T-helper 1 cell treated with Interleukin-12 subunit alpha and Interleukin-12 subunit beta and Interleukin-4 antibody, amounts not matched to agents 30 μg/mL and 1 μg/mL, for 36 hours (primary cell): ENCODE measurements around the gene WDFY4.

Experiments used
- H3K27ac Mint-ChIP-seq: one replicate; pipeline ENCODE4 v1.8.0; 2021; ENCODE audit warnings: mild to moderate bottlenecking, mixed read lengths
- H3K27me3 Mint-ChIP-seq: one replicate; pipeline ENCODE4 v1.8.0; 2021; ENCODE audit warnings: low read depth, mixed read lengths
- H3K36me3 Mint-ChIP-seq: one replicate; pipeline ENCODE4 v1.8.0; 2021; ENCODE audit warnings: low read depth, mixed read lengths
- H3K4me1 Mint-ChIP-seq: one replicate; pipeline ENCODE4 v1.8.0; 2021; ENCODE audit warnings: low read depth, mixed read lengths
- H3K4me3 Mint-ChIP-seq: one replicate; pipeline ENCODE4 v1.8.0; 2021; ENCODE audit warnings: mild to moderate bottlenecking, moderate library complexity, mixed read lengths
- H3K9me3 Mint-ChIP-seq: one replicate; pipeline ENCODE4 v1.8.0; 2021; ENCODE audit warnings: mixed read lengths

Gene WDFY4

DNA sequence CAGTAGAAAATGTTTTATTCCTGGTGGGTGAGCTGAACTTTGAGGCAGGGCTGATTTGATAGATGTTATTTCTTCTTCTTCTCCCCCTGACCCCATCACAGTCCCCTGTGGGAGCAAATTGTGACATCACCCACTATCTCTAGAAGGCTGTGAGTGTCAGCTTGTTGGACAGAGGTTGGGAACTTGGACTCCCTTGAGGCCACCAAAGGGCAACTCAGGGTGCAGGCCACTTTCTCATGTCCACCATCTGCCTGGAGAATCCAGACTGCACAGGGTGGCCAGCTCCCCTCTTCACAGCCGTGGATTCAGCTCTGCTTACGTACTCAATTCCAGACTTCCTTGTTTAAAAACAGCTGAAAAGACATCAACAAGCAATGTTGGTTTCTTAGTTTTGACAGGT is 151.9 kb downstream of the WDFY4 start:
- Mint-ChIP-seq H3K9me3 (no peaks in the 10 kb centered on the region), H3K4me1 (no peaks in the 10 kb centered on the region), H3K4me3 (no peak overlapping the region), H3K27ac (no peak overlapping the region), H3K27me3 (no peaks in the 10 kb centered on the region), H3K36me3 (no peaks in the 10 kb centered on the region)

DNA sequence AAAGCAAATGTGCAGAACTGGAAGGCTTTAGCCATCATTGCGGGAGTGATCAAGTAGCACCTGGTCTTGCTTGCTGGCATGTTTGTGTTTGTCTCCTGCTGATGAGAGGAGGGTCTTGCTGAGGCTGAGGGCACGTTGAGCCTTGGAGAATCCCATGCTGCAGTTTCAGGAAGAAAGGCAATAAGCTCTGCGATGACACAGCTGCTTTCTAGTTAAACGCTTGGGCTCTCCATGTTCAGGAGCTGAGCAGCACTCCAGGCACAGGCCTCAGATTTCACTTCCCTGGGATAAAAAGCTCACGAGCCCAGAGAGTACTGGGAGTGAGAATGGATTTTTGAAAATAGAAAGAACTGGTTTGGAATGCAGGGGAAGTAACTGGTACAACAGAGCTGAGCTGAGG is 154.2 kb downstream of the WDFY4 start:
- H3K27ac Mint-ChIP-seq = no peak overlapping the region
- no peaks in the 10 kb centered on the region for H3K36me3 Mint-ChIP-seq
- no peak overlapping the region for H3K4me3 Mint-ChIP-seq
- H3K27me3 Mint-ChIP-seq = no peaks in the 10 kb centered on the region
- H3K4me1 Mint-ChIP-seq = no peaks in the 10 kb centered on the region
- H3K9me3 Mint-ChIP-seq = no peaks in the 10 kb centered on the region

DNA sequence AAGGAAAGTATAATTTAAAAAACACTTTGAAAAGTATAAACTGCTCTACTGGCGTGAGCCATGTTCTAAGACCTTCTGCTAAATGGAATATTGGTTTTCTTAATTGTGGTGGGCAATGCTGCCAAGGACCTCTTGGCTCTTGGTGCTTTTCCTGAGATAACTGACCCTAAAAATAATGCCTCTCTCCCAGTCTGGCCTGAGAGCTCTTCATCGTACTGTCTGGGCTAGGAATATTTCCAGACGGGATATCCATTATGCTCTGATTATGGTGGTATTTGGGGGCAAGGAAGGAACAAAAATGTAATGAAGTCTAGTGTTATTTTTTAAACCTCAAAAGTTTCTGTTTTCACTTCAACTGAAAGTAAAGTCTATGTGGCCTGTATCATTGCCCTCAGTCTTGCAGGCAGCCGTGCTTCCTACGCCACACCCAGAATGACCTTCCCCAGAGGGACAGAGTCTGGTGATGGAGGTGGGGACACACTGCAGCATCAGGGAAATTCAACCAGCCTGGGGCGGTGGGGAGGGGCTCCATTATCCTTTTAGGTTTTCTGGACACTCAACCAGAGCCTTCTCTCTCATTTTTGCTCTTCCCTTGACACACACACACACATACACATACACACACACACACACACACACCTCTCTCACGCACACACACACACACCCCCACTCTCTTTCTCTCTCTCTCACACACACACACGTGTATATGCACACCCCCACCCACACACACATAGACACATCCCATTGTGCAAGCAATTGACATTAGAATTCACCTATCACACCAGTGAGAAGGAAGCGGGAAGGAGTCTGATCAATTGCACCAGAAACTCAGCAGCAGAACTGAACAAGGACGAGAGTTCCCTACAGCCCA is 155.4 kb downstream of the WDFY4 start:
- H3K27me3 Mint-ChIP-seq = no peaks in the 10 kb centered on the region
- H3K27ac Mint-ChIP-seq = no peak overlapping the region
- H3K4me1 Mint-ChIP-seq = no peaks in the 10 kb centered on the region
- H3K9me3 Mint-ChIP-seq = no peaks in the 10 kb centered on the region
- no peak overlapping the region for H3K4me3 Mint-ChIP-seq
- no peaks in the 10 kb centered on the region for H3K36me3 Mint-ChIP-seq

DNA sequence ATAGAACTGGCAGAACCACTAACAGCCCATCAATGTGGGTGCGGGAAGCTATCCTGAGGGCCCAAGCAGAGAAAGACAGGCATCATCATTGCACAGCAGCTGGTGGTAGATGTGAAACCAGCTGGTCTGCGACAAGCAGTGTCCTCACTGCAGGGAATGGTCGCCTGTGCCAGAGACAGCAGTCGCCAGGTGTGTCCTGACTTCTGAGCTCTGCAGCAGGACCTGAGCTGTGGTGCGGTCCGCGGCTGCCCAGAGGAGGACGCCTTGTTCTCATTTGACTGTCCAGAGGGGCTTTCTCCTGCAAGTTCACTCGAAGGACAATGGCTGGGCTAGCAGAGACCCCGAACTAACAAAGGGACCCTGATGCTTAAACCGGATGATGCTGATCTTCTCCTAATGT is 157.6 kb downstream of the WDFY4 start:
- no peaks in the 10 kb centered on the region for H3K9me3 Mint-ChIP-seq
- H3K4me1 Mint-ChIP-seq = no peaks in the 10 kb centered on the region

DNA sequence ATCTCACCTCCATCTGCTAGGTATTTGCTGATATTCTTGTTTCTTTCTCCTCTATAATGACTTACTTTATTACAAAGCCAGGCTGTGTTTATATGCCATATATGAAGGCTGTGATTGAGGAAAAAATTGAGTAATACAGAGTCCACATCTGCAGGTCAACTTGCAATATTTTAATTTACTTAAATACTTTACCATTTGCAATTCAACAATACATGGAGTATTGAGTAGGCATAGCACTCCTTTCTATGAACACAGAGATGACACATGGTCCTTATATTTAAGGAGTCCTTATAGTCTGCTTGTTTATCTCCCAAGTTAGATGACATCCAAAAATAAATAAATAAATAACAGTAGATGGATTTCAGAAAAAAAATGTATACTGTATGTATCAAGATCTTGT is 158.5 kb downstream of the WDFY4 start:
- H3K27me3 Mint-ChIP-seq = no peaks in the 10 kb centered on the region
- H3K27ac Mint-ChIP-seq = no peak overlapping the region
- no peaks in the 10 kb centered on the region for H3K36me3 Mint-ChIP-seq
- H3K9me3 Mint-ChIP-seq = no peaks in the 10 kb centered on the region
- no peak overlapping the region for H3K4me3 Mint-ChIP-seq
- no peaks in the 10 kb centered on the region for H3K4me1 Mint-ChIP-seq

More for the DNA sequence above, 157.6 kb downstream of the WDFY4 start:
- no peaks in the 10 kb centered on the region for H3K27me3 Mint-ChIP-seq
- no peak overlapping the region for H3K4me3 Mint-ChIP-seq
- H3K27ac Mint-ChIP-seq = no peak overlapping the region
- no peaks in the 10 kb centered on the region for H3K36me3 Mint-ChIP-seq

DNA sequence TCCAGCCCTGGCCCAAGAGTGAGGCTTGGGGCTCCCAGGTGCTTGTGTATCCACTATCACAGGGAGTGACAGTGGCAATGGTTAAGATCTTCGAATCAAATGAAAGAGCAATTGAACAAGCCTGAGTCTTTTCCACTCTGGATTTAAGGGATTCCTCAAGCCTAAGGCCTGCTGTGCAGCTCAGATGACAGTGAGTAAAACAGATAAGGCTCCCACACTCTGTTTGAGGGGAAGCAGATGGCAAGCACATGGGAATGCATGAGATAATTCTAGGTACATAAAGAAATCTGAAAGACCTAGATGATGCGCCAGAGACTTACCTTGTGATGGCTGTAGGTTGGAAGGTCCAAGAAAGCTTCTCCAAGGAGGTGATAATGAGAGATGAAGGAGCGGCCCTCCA is 159.9 kb downstream of the WDFY4 start:
- no peak overlapping the region for H3K4me3 Mint-ChIP-seq
- no peaks in the 10 kb centered on the region for H3K9me3 Mint-ChIP-seq
- H3K4me1 Mint-ChIP-seq = no peaks in the 10 kb centered on the region
- no peaks in the 10 kb centered on the region for H3K27me3 Mint-ChIP-seq
- no peaks in the 10 kb centered on the region for H3K36me3 Mint-ChIP-seq
- H3K27ac Mint-ChIP-seq = no peak overlapping the region

DNA sequence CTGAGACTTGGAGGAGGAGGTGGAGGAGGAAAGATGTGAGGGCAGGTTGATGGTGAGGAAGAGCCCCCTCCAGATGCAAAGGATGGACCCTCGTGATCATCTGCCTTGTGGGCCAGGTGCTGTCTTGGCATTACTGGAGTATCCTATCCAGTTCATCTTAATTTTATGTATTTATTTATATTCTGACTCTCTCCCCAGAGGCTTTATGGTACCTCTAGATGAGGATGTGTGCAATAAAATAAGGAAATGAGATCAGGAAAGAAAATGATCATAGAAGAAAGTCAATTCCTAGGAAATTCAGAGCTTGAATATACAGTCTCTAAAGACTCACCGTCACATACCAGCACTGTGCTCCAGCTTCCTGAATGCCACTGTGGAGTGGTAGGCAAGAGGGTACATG is 160.8 kb downstream of the WDFY4 start:
- H3K9me3 Mint-ChIP-seq = no peaks in the 10 kb centered on the region

DNA sequence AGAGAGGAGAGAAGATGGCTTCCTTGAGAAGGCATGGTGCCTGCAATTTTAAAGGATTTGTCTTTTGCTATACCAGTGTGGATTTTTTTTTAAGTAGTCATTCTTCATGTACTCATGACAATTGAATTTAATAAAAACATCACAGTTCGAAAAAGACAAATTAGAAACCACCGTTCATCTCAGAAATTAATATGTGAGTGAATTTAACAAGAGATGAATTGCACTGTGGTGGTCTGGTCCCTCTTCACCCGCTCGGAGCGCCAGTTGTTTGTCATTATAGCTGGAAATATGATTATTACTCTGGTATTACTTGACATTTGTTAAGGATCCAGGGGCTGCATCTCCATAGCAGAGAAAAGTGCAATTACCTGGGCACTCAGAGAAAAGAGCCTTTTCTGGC is 163.0 kb downstream of the WDFY4 start:
- no peaks in the 10 kb centered on the region for H3K27me3 Mint-ChIP-seq
- H3K4me3 Mint-ChIP-seq = no peak overlapping the region
- no peaks in the 10 kb centered on the region for H3K36me3 Mint-ChIP-seq
- no peak overlapping the region for H3K27ac Mint-ChIP-seq
- no peaks in the 10 kb centered on the region for H3K4me1 Mint-ChIP-seq
- no peaks in the 10 kb centered on the region for H3K9me3 Mint-ChIP-seq

More for the DNA sequence above, 160.8 kb downstream of the WDFY4 start:
- H3K27ac Mint-ChIP-seq = no peak overlapping the region
- no peaks in the 10 kb centered on the region for H3K27me3 Mint-ChIP-seq
- H3K4me3 Mint-ChIP-seq = no peak overlapping the region
- H3K36me3 Mint-ChIP-seq = no peaks in the 10 kb centered on the region
- H3K4me1 Mint-ChIP-seq = no peaks in the 10 kb centered on the region

DNA sequence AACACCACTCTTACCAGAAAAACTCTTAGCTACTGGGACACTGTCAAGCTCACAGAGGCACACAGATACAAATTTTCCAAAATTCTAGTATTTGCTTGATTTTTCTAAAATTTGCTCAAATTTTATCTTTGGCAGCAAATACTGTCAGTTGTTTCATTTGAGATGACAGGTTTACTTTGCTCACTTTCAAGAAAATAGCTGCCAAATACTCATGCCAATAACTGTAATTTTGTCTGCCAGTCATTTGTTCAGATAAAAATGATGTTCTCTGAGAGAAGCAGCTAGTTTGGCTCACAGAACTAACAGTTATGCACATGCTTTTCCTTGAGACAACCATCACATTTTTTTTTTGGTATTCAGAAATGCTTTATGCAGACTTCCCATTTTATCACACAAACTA is 172.2 kb downstream of the WDFY4 start:
- H3K27ac Mint-ChIP-seq = no peak overlapping the region
- no peaks in the 10 kb centered on the region for H3K4me1 Mint-ChIP-seq
- peaks cover 15% of the 10 kb centered on the region for H3K27me3 Mint-ChIP-seq
- H3K9me3 Mint-ChIP-seq = no peaks in the 10 kb centered on the region
- H3K4me3 Mint-ChIP-seq = no peak overlapping the region
- H3K36me3 Mint-ChIP-seq = peaks cover 1% of the 10 kb centered on the region

DNA sequence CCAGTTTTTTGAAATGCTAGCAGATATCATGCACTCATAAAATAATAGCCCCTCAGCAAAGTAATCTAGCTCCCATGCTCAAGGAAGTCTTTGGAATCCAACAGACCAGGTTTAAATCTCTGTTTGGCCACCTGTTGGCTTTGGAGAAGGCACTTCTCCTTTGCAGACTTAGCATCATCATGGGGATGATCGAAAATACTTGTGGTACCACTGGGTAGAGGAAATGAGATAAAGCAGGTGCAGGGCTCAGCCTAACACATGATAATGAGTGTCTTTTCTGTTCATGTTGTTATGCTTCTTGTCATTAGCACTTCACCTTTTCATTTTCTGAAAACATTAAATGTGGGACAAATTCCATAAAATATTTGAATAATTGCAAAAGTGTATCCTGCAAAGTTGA is 187.6 kb downstream of the WDFY4 start:
- no peaks in the 10 kb centered on the region for H3K27me3 Mint-ChIP-seq
- H3K27ac Mint-ChIP-seq = no peak overlapping the region
- H3K9me3 Mint-ChIP-seq = no peaks in the 10 kb centered on the region
- no peaks in the 10 kb centered on the region for H3K4me1 Mint-ChIP-seq
- no peaks in the 10 kb centered on the region for H3K36me3 Mint-ChIP-seq
- H3K4me3 Mint-ChIP-seq = no peak overlapping the region

DNA sequence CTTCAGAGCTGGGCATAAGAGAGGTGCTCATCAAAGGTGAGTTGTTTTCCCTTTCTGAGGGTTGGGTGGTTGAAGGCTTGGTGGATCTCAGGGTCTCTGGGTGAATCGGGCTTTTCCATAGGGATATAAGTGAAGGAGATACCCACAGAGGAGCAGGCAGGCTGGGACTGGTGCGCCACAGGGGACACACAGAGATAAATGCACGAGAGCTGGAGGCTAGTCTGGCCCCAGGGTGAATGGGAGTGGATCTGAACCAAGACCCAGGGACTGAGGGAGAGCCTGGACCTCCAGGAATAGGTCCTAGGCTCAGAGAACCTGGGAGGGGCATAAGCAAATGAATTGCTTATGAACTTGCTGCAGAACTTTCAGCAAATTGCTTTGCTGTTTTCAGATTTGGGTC is 193.4 kb downstream of the WDFY4 start:
- no peak overlapping the region for H3K27ac Mint-ChIP-seq
- no peaks in the 10 kb centered on the region for H3K9me3 Mint-ChIP-seq
- H3K36me3 Mint-ChIP-seq = no peaks in the 10 kb centered on the region
- H3K27me3 Mint-ChIP-seq = no peaks in the 10 kb centered on the region
- no peak overlapping the region for H3K4me3 Mint-ChIP-seq
- no peaks in the 10 kb centered on the region for H3K4me1 Mint-ChIP-seq

DNA sequence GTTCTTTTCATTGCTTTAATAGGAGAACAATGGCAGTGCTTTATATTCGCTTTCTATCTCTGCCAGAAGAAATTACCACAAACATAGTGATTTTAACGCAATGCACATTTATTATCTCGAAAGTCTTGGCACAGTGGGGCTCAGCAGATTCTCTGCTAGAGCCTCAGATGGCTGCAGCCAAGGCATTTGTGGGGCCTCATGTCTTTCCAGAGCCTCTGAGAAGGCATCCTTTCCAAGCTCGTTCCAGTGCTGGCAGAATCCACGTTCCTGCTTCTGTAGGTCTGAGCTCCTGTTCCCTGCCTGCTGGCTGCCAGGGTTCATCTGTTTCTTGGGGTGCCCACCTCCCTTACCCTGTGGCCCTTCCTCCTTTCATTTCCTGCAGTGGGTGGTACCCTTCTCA is 194.8 kb downstream of the WDFY4 start:
- no peaks in the 10 kb centered on the region for H3K4me1 Mint-ChIP-seq

DNA sequence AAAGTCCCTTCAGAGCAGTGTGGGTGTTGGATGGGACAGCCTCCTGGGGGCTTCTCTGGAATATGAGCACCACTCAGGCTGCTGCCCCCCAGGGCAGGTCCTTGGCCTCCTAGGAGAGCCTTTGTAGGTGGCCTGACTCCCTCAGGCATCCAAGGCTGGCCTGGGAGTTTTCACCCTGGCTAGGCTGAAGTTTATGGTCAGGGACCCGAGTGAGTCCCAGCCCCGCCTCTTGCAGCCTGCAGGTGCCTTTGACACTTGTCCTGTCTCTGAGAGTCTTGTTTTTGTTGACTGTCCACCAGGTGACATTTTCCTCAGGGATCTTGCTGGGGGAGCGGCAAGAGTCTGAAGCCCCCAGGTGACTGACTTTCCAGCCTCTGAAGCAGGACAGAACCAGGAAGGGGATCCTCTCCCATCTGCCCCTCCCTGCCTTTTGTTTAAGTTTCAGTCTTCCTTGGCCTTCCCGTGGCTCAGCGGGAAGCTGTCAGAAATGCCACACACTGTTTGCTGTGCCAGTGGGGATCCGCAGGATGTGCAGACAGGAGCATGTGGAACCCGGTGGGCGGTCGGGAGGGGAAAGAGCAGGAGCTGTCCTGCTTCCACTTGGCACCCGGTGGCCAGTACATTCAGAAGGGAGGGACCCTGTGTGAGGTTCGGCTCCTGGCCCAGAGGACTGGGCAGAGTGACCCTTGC is 195.5 kb downstream of the WDFY4 start:
- Mint-ChIP-seq H3K4me1 (no peaks in the 10 kb centered on the region), H3K27ac (no peak overlapping the region), H3K27me3 (no peaks in the 10 kb centered on the region), H3K4me3 (no peak overlapping the region), H3K36me3 (no peaks in the 10 kb centered on the region), H3K9me3 (no peaks in the 10 kb centered on the region)

More for the DNA sequence above, 194.8 kb downstream of the WDFY4 start:
- Mint-ChIP-seq H3K4me3 (no peak overlapping the region), H3K9me3 (no peaks in the 10 kb centered on the region), H3K27ac (no peak overlapping the region), H3K36me3 (no peaks in the 10 kb centered on the region), H3K27me3 (no peaks in the 10 kb centered on the region)

DNA sequence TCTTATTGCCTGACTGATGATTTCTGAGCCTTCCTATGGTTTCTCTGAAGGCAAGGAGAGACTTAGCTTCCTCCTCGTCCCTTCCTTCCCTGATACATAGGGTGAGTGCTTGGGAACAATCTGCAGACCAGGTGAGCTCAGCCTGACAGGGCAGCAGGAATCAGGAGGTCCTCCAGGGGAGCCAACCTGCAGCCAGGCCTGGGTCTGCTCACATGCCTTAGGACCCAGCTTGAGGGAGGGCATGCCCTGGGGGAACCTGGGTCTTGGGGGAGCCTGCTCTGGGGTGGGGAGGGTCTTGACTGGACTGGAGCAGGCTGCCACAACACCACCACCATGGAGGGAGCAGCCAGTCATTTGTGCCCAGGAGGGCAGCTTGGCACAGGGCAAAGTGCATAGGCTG is 197.3 kb downstream of the WDFY4 start:
- no peak overlapping the region for H3K27ac Mint-ChIP-seq
- H3K9me3 Mint-ChIP-seq = no peaks in the 10 kb centered on the region
- no peaks in the 10 kb centered on the region for H3K27me3 Mint-ChIP-seq
- H3K36me3 Mint-ChIP-seq = no peaks in the 10 kb centered on the region
- H3K4me3 Mint-ChIP-seq = no peak overlapping the region
- no peaks in the 10 kb centered on the region for H3K4me1 Mint-ChIP-seq

DNA sequence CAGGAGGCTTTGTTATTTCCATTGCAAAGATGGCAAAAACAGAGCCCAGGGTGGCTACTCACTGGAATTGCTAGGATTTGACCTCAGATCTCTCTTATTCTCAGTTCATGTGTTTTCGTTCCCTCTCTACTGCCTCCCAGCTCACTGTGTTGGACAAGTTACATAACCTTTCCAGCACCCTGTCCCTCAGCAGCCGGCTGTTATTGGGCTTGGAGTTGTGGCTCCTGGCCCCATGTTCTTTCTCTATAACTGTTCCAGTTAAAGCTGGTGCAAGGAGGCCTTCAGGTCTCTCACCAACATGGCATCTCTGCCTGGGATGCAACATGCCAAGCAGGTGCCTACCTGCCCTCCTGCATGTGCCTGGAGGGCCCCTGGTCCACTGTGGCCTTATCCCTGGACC is 198.2 kb downstream of the WDFY4 start:
- H3K9me3 Mint-ChIP-seq = no peaks in the 10 kb centered on the region
- H3K4me1 Mint-ChIP-seq = no peaks in the 10 kb centered on the region
- H3K27ac Mint-ChIP-seq = no peak overlapping the region
- no peaks in the 10 kb centered on the region for H3K27me3 Mint-ChIP-seq
- H3K4me3 Mint-ChIP-seq = no peak overlapping the region
- no peaks in the 10 kb centered on the region for H3K36me3 Mint-ChIP-seq
